Stimulated activated CD8-positive, alpha-beta memory T cell treated with anti-CD3 and anti-CD28 coated beads, Interleukin-7, amount 100 ng/mL, for 1 hour (primary cell): Measurements from ENCODE around the gene CFAP410.
"Not testable (repeated sequence)": the region's sequence is repeated elsewhere in the genome, so short reads cannot be mapped to it uniquely, and the experiment has no call there.

ENCODE experiments used
- DNase-seq, 2 donors: peaks; one replicate each; pipeline ENCODE4 v3.0.0-alpha.2; 2020; ENCODE audit warnings: low read depth in 2 of 2

CFAP410 gene

DNA sequence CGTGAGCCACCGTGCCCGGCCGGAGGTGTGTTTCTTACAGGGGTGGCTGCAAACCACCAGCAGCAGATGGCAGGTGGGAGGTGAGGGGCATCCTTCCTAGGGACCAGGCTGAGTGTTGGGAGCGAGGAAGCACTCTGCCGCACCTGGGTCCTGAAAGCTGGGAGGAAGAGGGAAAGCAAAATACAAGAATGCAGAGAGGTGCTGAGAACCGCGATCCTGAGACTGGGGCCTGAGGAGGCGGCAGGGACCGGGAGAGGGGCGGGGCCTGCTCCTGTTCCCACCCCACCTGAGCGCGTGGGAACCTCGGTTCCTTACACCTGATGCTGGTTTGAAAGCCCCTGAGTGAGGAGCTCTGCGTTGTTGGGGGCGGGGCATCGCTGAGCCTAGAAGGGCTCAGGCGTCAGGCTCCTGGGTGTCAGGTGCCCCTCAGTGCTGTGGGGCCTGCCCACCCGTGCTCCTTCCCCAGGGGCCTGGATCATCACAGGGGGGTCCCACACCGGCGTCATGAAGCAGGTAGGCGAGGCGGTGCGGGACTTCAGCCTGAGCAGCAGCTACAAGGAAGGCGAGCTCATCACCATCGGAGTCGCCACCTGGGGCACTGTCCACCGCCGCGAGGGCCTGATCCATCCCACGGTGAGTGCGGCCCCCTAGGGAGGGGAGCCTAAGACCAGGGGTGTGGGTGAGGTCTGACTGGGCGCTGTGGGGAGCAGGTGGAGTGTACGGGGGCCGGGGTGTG, 29.7 kb upstream of the CFAP410 start:
- no peak for DNase-seq

DNA sequence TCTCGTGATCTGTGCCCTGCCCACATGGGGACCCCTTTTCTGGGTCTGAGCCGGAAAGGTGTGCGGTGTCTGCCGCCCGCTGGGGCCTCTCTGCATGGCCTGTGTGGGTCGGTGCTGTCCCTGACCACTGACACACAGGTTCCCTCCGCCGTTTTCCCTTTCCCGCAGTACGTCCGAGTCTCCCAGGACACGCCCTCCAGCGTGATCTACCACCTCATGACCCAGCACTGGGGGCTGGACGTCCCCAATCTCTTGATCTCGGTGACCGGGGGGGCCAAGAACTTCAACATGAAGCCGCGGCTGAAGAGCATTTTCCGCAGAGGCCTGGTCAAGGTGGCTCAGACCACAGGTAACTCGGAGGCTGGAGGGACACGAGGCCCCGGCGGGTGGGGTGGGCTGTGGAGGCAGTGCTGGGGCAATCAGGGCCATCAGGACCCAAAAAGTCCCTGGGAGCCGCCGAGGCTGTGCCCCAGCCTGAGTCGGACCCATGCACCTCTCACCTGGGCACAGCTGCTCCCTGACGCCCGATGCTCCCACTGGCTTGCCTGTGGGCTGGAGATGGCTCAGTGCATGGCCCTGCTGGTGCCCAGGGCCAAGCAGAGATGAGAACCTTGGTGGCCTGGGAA, 27.5 kb upstream of the CFAP410 start:
- no peak for DNase-seq

DNA sequence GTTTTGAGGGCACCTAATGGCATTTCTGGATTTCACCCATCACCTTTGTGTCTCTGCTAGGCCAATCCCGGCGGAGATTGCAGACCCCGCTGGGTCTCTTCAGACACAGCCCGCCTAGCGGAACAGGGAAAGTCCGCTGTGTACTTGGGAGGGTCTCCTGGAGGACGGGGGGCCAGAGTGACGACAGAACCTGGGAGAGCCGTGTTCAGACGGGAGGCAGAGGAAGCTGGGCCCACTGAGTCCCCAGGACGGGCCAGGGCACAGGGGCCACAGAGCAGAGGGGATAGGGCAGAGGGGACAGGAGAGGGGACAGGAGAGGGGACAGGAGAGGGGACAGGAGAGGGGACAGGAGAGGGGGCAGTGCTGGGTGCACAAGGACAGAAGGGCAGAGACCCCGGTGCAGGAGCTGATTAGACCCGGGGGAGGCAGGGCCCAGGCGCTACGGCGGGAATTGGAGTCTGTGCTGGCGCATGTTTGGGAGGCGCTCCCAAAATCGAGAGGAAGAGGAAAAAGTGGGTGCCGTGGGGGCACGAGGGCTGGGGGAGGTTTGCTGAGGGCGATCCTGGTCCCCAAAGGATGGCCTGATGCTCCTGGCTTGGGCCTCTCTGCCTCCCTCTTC, 26.9 kb upstream of the CFAP410 start:
- no peak for DNase-seq

DNA sequence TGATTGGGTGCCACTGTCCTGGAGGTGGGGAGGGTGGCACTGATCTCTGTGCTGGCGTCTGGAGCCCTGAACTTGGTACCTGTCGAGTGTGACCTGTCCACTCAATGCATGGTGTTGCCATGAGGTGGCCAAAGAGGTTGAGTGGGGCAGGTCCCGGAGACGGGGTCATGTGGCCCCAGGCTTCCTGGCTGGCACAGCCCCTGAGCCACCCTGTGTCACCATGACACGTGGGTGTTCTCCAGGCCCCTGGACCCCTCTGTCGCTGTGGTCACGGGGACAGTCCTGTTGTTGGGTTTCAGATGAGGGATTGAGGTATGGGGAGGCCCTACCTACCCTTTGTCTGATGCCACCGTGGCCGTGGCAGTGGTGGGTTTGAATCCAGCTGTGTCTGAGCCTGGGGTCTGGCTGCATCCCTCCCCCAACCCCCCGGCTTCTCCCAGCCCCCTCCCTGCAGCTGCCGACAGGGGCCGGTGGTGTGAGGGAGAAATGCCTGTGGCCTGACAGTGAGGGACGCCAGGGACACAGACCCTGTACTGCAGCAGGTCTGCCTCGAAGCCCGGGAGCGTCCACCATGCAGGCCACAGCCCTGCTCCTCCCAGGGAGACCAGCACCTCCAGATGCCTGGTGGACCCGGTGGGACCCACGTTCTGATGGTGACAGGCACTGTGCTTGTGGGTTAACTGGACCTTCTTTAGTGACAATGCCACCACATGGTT, 26.2 kb upstream of the CFAP410 start:
- no peak for DNase-seq

DNA sequence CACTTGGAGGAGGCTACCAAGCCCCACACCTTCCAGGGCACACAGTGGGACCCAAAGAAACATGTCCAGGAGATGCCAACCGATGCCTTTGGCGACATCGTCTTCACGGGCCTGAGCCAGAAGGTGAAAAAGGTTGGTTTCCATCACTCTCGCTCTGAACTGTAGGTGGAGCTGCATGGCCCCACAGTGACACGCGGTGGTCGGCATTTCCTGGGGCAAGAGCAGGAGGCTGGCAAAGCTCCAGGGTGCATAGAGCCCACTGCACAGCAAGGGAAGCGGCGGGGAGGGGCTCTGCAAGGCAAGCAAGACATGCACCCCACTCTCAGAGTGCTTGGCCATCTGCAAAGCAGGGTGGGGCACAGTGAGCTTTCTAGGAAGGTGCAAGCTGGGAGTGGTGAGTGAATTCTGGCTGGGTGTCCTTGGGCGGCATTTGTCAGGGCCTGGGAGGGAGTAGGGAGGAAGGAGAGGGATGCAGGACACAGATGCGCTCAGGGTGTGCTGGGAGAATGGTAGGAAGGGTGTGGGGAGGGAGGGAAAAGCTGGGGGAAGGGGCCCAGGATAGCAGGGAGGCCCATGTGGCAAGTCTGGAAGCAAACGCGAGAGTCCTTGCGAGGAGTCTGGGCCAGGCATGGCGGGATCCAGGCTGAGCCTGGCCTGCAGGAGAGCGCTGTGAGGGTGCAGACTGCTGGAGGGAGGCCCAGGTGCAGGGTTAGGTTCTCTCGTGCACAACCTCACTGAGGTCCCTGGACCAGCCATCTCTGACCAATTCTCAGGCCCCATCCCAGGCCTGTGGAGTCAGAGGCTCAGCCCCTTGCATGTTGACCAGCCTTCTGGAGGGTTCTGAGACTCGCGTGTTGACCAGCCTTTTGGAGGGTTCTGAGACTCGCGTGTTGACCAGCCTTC, 25.2 kb upstream of the CFAP410 start:
- no peak for DNase-seq

DNA sequence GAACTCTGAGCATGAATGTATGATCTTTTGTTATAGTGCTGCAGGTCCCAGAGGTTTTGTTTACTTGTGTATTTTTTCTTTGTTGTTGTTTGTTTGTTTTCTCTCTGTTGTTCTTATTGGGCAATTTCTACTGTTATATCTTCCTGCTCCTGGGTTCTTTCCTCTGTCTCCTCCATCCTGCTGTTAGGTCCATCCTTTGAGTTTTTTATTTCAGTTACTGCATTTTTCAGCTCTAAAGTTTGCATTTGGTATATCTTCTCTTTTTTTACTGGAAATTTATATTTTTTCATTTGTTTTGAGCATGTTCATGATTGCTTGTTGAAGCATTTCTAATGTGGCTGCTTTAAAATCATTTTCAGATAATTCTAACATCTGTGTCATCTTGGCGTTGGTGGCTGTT, 24.1 kb upstream of the CFAP410 start:
- no peak for DNase-seq

DNA sequence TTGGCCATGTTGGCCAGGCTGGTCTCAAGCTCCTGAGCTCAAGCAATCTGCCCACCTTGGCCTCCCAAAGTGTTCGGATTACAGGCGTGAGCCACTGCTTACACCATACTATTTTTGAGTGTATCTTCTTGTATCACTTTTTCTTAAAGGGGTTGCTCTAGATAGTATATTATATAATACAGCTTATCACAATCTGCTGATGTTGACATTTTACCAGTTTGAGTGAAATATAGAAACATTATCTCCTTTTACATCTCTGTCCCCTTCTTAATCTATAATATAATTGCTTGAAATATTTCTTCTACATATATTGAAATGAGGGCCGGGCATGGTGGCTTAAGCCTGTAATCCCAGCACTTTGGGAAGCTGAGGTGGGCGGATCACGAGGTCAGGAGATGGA, 22.7 kb upstream of the CFAP410 start:
- not testable (repeated sequence) for DNase-seq

DNA sequence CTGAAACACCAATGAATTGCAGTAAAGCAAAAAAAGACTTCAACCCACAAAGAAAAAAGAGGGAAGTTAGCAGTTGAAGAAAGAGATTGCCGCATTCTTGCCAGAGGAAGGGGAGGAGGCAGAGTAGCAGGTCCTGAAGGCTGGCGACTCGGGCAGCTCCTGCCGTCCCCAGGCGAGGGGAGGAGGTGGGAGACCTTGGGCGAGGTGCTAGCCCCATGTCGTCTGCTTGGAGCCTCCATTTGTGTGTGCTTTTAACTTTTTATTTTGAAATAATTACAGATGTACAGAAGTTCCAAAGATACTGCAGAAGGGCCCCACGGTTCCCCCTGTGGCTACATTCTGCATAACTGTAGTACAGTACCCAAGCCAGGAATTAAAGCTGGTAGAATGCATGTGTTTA, 21.0 kb upstream of the CFAP410 start:
- DNase-seq: no peak

DNA sequence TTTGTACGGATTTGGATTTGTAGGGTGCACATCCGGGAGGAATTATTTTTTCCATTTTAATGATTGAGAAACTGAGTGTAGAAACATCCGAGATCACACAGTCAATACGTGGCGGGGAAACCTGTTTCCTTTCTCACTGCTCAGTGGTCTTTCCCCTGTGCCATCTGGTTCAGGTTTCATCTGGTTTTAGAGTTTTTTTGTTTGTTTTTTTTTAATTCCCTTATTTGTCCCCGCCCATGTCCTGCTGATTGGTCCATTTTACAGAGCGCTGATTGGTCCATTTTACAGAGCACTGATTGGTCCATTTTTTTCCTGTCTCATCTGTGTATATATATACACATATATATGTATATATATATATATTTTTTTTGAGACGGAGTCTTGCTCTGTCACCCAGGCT, 20.2 kb upstream of the CFAP410 start:
- DNase-seq: no peak

DNA sequence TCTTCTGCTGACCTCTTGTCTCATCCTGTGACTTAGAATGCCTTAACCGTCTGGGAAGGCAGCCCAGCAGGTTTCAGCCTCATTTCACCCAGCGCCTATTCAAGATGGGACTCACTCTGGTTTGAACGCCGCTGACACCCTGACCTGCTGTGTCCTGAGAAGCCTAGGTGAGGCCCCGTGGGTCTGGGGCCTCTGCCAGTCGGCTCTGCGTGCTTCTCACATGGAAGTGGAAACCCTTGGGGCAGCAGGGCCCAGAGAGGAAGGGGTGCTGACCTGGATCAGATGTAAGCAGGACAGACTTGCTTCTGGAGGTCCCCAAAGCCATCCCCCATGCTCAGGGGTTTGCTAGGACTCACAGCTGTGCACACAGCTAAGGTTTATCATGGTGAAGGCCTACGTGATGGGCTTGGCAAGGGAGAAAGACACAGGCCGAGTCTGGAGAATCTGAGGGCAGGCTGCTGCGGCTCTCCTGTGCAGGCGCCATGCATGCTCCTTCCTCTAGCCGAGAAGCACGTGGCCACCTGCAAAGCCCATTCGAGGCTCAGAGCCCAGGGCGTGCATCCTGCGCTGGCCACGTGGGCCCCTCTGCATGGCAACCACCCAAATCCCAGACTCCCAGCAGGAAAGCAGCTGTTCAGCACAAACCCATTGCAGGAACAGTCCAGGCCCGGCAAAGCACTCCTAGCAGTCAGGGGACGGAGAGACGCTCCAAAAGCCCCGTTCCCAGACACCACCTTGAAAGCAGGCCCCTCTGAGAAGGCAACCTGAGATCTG, 18.1 kb upstream of the CFAP410 start:
- DNase-seq: no peak

DNA sequence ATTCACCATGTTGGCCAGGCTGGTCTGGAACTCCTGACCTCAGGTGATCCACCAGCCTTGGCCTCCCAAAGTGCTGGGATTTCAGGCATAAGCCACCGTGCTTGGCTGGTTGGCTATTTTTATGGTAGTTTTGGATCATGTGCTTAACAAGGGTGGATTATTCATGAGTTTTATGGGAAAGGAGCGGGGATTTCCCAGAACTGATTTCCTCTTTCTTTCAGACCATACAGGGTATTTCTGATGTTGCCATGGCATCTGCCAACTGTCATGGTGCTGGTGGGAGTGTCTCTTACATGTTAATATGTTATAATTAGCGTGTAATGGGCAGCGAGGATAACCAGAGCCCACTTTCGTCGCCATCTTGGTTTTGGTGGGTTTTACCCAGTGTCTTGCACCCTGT, 17.4 kb upstream of the CFAP410 start:
- DNase-seq: no peak

DNA sequence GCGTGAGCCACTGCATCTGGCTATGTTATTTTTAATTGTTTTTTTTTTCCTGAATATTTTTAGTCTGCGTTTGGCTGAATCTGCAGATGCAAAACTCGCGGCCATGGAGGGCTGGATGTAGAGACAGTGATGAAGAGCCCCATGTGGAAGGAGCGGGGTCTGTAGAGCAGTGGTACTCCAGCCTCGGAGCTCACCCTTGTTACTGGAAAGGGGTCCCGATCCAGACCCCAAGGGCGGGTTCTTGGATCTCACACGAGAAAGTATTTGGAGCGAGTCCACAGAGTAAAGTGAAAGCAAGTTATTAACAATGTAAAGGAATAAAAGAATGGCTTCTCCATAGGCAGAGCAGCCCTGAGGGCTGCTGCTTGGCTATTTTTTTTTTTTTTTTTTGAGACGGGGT, 17.0 kb upstream of the CFAP410 start:
- DNase-seq: no peak

DNA sequence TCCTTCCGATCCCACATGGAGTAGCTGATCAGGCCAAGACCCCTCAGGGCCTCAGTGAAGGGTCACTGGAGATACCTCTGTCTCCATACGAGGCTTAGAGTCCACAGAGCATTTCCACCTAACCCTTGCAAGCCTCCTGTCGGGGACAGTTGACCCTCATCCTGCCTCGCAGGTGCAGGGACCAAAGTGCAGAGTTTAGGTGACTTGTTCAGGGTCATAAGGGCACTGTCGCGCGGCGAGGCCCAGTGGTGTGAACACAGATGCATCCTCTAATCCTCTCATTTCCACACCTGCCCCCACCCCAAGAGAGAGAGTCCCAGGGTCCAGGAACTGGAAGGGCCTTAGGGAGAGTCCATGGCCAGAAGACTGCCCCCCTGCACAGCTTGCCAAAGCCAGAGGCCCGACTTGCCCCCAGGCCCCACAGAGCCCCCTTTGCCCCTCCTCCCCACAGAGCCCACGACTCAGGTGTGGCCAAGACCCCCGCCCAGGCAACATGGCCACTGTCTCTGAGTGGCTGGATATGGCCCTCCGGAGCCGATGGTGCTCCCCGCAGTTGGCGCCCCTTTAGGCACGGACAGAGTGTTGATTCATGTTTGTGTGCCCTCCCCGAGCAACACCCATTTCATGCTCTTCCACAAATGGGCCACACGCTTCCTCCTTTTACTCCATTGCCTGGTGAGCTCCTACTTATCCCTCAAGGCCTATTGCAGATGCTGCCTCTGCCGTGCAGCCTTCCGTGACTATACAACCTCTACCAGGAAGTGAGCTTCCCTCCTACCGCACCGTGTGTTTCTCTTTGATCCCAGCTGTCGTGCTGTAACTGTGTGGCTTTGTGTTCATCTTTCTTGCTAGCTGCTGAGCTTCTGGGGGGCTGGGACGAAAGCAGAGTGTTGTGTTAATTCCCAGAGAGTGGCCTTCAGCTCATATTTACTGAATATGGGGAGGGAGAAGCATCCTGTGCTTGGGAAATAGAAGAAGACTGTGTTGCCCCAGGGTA, 15.9 kb upstream of the CFAP410 start:
- DNase-seq: no peak

DNA sequence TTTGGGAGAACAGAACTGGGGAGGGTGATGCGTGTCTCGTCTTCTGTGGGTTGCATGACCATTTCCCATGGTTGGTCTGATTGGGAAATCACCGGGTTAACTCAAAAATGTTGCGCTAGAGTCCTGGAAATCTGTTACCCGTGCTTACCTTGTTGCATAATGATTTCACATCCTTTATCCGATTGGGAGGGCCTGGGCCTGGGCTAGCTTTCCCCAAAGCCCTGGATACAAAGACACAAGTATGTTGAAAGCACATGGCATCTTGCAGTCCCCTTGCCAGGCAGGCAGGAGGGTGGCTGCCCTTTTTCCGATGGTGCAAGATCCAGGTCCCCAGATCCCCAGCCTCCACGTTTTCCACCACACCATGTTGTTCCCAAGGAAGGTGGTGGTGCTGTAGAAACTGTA, 14.8 kb upstream of the CFAP410 start:
- no peak for DNase-seq

DNA sequence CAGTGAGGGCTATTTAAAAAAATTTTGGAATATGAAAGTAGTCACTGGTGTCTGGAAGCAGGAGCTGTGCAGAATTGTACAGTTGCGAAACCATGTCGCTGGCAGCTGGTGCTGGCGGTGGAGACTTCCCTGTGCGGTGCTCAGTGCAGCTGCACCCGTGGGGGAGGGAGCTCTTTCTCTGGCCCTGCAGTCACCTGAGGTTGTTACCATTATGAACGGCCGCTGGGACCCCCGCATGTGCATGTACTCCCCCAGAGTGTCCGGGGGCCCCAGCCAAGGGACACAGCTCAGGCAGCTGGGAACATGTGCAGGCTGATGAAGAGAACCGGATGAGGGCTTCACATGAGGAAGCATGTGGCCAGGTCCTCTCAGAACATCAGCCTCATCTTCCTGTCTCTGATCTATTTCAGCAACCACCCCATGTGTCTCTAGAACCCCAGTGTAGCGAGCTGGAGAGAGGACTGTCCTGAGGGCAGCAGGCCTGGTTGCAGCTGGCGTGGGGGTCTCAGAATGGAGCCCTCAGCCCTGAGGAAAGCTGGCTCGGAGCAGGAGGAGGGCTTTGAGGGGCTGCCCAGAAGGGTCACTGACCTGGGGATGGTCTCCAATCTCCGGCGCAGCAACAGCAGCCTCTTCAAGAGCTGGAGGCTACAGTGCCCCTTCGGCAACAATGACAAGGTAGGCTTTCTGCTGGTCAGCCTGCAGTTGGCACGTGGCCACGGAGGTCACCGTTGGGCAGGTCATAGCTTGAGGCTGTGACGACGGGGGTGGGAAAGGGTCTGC, 14.2 kb upstream of the CFAP410 start, which contains the start of gene TRPM2:
TSS of gene TRPM2 (plus strand) at position 431 of the 780 bp plus-strand sequence. CDS start at position 511, 80 bp downstream.
- peak in 1 of 2 donors; percentile 20 for DNase-seq

DNA sequence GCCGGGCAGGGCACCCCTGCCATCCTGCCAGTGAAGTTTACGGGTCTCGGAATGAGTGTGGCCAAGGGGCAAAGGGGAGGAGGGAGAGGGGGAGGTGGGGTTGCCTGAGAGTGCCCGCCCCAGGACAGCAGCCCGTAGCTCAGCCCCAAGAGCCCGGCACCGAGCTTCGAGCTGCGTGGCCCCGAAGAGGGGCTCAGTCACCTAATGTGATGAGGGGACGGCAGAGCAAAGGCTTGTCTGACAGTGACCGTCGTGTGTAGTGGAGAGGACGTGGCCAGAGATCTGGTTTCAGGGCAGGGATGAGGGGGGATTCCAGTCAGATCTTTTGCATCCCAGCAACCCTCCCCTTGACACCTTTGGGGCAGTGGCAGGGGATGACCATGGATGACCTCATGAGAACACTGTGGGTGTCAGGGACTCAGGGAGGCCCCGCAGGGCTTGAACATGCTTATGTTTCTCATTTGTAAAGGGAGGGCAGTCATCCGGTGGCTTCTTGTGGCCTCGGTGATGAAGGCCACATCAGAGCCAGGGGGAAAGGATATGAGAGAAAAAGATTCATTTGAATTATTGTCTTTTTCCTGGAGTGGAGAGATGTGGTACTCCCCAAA, 13.2 kb upstream of the CFAP410 start:
- no peak for DNase-seq

DNA sequence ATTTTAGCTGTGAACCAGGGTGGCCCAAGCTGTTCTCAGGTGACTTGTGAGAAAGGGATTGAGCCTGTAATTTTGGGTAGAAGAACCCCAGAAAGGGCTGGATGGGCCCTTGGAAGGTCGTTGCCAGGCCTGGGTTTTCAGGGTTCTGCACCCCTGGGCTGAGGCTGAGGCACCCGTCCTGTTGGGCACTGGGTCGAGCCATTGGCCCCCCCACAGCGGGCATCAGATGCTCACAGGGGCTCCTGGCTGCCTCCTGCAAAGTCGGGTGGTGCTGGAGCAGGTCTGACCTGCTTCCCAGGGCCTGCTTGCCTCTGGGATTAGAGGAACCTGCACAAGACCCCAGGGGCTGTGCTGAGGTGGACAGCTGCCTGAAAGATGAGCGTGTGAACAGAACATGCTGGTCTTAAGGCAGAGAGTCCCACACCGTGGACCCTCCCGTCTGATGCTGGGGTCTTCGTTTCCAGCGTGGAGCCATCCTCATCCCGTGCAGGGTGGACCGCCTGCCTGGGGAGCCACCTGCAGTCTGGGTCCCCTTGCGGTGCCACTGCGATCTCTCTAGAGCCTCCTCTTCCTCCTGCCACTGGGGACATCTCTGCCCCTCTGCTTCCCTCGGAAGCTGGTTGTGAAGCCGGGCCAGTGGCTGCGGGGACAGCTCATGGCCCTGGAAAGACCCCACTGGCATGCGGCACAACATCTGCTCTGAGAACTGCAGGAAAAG, 12.5 kb upstream of the CFAP410 start:
- DNase-seq: no peak
